Lower leg skin (tissue), 4 donors: ENCODE measurements around the gene GSC2. TPM values are rescaled to one million over a fixed set of nuclear protein-coding genes. Genes with fewer than 3 reads are reported as not detected.

Experiments used
- DNase-seq, 2 donors: peaks; one replicate each; pipeline ENCODE4 v3.0.0-alpha.2; 2019; ENCODE audit warnings: low spot score in 2 of 2
- H3K4me3 ChIP-seq: fragments of 200-600 bp; sonication (generic); 2 replicates; pipeline ENCODE4 v1.5.1; 2017; ENCODE audit warnings: mild to moderate bottlenecking, low read depth; ENCODE audit not compliant: poor library complexity, severe bottlenecking
- POLR2A ChIP-seq, 2 donors: fragments of 450-650 bp; IDR thresholded peaks; one replicate each; pipeline ENCODE4 v1.6.1; 2016 to 2017; ENCODE audit warnings: antibody characterized with exemption in 2 of 2, mild to moderate bottlenecking in 1 of 2, moderate library complexity in 1 of 2
- WGBS, 2 donors: methylation state at CpG; one replicate each; pipeline ENCODE4 v1.1.5; 2018; 5-methylcytosine and 5-hydroxymethylcytosine counted together
- intact Hi-C: fragments of 100-400 bp; cut with DNase I; formaldehyde crosslinking; loops from one replicate; pipeline ENCODE4 v1.15.0; 2023; ENCODE audit warnings: low total_unique reads
- total RNA-seq, 4 donors: library from RNA; depleted of rRNA; stranded (reverse); fragments of >200 nt; gene quantifications; one replicate each; pipeline ENCODE4 v1.1.0, GENCODE V29; 2016
- TF ChIP-seq, protein P1 (sequence below), 3 donors: fragments of 450-650 bp; IDR thresholded peaks; one replicate each; pipeline ENCODE4 v1.5.1; 2016; ENCODE audit warnings: antibody characterized with exemption in 3 of 3, mild to moderate bottlenecking in 3 of 3, moderate library complexity in 2 of 3

Gene GSC2
- total RNA-seq, 4 donors from 2014 or later = 0.42 to 2.6 TPM; not detected in 2

DNA sequence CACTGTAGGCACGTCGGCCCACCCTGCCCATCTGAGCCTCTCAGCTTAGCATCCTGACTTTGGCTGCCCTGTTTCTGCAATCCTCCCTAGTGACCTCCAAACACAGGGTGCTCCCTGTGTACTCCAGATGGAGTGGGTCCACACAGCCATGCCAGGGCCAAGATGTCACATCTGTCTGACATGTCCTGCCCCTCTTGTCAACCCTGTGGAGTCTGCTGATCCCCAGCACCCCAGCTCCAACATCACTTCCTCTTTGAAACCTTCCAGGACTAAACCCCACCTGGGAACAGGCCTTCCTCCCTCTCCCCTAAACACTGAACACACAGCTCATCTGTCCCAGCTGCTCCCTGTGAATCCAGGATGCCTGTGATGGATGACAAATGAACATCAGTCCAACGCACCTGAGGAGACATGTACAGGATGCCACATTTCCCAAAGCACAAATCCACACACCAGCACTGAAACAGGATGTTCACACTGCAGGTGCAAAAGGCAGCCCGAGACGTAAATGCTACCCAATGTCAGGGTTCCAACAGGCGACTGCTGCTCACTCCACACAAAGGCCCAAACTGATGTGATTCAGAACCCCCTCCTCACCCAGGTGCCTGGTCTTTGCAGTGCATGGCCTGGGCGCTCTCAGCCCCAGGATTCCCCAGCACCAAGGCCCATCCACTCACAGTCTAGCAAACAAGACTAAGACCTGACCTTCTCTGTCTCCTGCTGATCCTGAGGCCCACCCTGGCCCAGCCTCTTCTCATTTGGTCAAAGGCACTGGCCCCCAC is 21.0 kb downstream of the GSC2 start:
- intact Hi-C loops = no loop called here
- WGBS, 2 donors = 59 to 78% methylated on average over 7 of the region's 7 CpGs
- no peak for DNase-seq
- H3K4me3 ChIP-seq = no peak overlapping the region
- TF ChIP-seq POLR2A (IDR thresholded peaks at IDR 0.05) = no peak
- TF ChIP-seq, protein P1, sequence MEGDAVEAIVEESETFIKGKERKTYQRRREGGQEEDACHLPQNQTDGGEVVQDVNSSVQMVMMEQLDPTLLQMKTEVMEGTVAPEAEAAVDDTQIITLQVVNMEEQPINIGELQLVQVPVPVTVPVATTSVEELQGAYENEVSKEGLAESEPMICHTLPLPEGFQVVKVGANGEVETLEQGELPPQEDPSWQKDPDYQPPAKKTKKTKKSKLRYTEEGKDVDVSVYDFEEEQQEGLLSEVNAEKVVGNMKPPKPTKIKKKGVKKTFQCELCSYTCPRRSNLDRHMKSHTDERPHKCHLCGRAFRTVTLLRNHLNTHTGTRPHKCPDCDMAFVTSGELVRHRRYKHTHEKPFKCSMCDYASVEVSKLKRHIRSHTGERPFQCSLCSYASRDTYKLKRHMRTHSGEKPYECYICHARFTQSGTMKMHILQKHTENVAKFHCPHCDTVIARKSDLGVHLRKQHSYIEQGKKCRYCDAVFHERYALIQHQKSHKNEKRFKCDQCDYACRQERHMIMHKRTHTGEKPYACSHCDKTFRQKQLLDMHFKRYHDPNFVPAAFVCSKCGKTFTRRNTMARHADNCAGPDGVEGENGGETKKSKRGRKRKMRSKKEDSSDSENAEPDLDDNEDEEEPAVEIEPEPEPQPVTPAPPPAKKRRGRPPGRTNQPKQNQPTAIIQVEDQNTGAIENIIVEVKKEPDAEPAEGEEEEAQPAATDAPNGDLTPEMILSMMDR (IDR thresholded peaks at IDR 0.05) = no peak

DNA sequence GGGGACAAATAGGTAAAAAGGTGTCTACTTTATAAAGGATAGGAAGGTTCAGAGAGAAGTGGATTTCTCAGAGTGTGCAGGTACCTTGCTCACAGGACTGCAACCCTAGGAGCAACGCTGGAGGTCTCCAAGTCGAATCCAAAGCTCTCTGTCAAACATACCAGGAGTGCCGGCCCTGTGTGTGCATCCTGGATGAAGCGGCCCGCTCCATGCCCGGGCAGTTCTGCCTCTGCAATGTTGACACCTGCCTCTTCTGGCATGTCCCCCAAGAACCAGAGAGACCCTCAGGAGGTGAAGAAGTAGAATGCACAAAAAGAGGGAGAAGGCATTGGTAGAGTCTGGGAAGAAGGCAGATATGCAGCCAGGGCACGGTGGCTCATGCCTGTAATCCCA is 22.1 kb downstream of the GSC2 start:
- intact Hi-C loops = no loop called here
- DNase-seq = no peak
- TF ChIP-seq POLR2A (IDR thresholded peaks at IDR 0.05) = no peak
- TF ChIP-seq, protein P1 (IDR thresholded peaks at IDR 0.05) = no peak
- WGBS, 2 donors = 71 to 83% methylated on average over 7 of the region's 7 CpGs
- H3K4me3 ChIP-seq = no peak overlapping the region

DNA sequence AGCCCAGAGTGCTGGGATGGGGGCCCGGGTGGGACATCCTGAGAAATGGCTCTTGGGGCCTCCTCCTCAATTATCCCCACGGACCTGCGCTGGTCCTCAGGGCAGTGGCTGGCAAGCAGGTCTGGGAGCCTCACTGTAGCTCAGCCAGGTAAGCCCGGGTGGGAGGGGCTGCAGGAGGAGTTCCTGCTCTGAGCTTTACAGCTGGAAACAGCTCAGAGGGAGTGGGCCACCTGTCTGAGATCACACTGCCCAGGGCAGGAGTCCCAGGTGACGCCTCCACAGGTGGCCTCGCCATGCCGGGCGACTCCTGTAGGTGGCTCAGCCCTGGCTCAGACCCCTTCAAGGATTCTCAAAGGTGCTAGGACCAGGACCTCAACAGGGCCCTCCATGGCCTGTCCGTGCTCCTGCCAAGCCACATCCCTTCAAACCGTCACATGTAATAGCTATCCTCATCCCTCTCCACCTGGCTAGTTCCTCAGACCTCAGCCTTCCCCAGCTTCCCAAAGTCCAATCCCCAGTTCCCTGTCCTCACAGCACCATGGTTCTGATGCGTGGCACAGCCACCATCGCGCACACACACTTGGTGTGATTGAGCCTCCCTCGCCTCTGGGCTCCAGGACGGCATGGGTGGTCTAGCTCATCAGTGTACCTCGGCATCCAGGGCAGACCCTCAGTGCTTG is 22.6 kb downstream of the GSC2 start:
- no peak for DNase-seq

DNA sequence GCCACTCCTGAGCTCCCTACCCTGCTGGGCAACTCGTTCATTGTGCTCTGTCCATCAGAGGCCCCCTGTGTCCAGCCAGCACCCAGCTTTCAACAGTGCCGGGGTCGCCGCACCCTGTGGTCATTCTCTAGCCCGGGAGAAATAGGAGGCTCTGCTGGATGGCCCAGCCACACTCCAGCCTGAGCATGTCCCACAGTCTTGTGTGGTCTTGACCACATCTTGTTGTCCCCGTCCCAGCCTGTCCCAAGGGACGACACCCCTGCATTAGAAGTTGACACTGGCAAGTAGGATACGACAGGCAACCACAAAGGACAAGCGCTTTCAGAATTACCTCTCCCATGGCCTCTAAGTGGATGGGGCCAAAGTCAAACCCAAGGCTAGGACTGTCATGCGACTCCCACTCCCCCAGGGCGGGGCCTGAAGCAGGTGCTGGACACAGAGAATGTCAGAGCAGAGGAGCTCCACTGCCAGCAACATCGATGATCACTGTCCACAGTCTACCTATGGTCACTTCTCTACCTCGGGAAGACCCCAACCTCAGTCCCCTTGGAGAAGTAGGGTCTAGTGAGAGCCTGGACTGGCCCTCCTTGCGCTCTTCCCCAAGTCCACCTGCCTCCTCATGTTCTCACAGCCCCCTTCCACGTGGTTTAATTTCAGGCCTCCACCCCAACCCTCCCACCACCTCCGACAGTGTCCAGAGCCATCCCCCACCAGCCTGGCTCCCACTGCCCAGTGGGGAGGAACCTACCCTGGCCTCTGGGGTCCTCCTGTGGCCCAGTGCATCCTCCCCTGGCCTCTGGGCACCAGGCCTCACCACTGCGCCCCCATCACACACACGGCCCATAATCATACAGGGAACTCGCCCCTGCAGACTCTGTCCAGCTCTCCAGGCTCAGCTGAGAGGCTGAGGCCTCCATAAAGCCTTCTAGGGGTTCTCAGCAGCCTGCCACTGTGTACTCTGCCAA is 23.5 kb downstream of the GSC2 start:
- no peak for DNase-seq
- intact Hi-C loops = no loop called here
- 87 to 89% methylated on average over 15 to 19 of the region's 19 CpGs for WGBS, 2 donors
- TF ChIP-seq, protein P1 (IDR thresholded peaks at IDR 0.05) = no peak
- TF ChIP-seq POLR2A (IDR thresholded peaks at IDR 0.05) = no peak
- no peak overlapping the region for H3K4me3 ChIP-seq

More for the DNA sequence above, 22.6 kb downstream of the GSC2 start:
- WGBS, 2 donors = 67 to 74% methylated on average over 15 to 16 of the region's 16 CpGs
- no peak overlapping the region for H3K4me3 ChIP-seq
- TF ChIP-seq POLR2A (IDR thresholded peaks at IDR 0.05) = no peak
- TF ChIP-seq, protein P1 (IDR thresholded peaks at IDR 0.05) = no peak
- intact Hi-C loops = no loop called here

DNA sequence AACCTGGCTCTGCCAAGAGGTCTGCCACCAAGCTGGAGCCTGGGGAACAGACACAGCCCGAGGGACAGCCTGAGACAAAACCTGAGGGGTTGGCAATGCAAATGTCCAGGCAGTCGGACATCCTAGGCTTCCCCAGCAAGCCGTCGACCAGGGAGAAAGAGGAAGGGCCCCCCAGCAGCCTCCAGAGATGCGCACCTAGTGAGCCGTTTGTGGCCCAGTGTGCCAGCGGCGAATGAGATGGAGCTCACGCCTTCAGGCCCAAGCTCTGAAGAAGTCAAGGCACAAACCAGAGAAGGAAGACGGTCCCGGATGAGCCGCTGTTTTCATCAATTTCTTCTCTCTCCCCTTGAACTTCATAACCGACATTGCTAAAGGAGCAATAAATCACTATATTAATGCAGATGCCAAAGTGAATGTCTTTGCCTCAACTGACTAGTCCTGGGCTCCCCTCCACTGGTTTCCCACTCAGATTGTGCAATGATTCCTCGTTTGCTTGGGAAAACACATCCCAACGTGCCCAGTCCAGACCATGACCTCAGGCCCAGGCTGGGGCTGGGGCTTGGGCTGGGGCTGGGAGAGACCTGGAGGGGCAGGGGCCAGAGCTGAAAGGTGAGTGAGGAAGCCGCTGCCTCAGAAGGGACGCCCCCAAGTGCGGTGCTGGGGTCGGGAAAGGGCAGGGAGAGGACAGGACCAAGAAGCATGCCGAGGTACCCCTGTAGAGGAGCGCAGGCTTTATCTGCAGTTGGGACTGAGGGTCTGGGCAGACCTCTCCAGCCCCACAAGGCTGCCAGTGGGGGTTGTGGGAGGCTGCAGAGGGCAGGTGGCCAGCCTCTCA is 24.4 kb downstream of the GSC2 start:
- no peak for DNase-seq
- 84 to 88% methylated on average over 21 of the region's 21 CpGs for WGBS, 2 donors
- TF ChIP-seq POLR2A (IDR thresholded peaks at IDR 0.05) = no peak
- TF ChIP-seq, protein P1 (IDR thresholded peaks at IDR 0.05) = no peak
- intact Hi-C loops = no loop called here
- H3K4me3 ChIP-seq = no peak overlapping the region
